Amygdala (tissue), 56 donors: ENCODE data around the gene LOXL3.
"Not testable (repeated sequence)": the region's sequence is repeated elsewhere in the genome, so short reads cannot be mapped to it uniquely, and the experiment has no call there.

Experiments used
- DNase-seq, 56 donors: peaks; one replicate each; lab custom pipeline; 2025; lab: John Stamatoyannopoulos, UW

The LOXL3 gene

DNA sequence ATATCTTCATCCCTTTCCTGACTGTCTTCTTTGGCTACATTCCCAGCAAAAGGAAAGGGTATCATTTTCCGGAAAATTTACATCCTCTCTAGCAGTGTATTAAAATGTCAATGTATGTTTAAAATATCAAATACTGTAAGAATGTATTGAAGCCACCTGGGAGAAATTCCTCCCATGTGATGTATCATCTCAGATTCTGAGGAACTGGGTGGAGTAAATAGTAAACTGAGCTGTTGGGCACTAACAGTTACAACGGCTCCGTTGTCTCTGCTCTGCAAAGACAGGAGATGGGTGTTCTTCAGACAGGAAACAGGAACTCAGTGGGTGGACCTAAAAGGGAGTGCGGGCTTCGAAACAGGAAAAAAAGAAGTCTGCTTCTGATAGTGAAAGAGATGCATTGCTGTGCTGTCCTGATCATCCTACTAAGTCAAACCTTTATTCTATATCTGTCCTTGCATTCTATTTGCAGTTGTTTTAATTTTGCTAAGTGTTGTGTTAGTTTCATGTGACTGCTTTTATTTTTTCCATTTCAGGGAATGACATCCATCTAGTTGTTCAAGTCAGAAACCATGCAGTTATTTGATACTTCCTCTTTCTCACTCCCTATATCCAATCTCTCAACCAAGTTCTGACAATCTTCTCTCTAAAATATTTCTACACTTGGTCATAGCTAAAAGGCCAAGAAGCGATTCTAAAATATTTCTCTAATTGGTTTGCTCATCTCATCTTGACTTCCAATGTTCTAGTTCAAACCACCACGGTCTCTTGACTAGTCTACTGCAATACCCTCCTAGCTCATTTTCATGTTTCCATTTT lies 20.2 kb upstream of the LOXL3 start:
- peak in 3 of 56 donors; percentile 5 to 20 (median 15) for DNase-seq

DNA sequence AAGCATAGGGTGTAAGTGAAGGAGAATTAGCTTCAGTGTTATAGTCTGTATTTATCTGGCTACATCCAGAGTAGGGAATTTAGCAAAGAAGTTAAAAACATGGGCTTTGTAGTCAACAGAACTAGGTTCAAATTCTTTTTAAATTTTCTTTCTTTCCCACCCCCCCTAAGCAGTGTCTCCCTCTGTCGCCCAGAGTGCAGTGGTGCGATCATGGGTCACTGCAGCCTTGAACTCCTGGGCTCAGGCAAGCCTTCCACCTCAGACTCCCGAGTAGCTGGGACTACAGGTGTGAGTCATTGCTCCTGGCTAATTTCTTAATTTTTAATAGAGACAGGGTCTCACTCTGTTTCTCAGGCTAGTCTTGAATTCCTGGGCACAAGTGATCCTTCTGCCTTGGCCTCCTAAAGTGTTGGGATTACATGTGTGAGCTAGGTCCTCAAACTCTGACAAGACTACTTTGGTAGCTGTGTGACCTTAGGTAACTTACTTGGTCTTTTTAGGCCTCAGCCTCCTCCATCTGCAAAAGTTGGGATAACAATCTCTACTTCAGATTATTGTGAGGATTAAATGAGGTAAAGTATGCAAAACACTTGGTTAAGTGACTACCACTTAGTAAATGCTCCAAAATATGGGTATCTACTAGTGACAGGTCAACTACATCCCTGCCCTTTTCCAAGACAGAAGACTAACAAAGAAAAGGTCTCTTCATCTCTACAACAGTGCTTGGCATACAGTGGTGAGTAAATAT lies 18.6 kb upstream of the LOXL3 start:
- no peak for DNase-seq

GRCh38 chr2:74571058-74571457 lies 17.3 kb upstream of the LOXL3 start:
- DNase-seq, result peak in 1 of 56 donors; percentile 10

DNA sequence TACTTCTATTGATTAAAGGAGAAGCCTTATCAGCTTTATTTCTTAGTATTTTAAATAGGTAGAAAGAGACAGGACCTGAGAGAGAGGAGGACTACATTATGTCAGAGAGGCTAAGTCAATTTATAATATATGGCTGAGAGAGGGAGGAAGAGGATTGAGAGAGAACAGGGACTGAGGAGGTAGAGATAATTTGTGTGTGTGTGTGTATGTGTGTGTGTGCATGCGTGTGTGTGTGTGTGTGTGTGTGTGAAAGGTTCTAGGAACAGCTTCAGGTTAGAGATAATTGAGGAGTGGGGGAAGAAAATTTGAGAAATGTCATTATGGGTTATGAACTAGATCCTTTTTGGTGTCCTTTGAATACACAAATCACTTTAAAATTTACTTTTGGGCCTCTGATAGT lies 15.9 kb upstream of the LOXL3 start:
- no peak for DNase-seq

DNA sequence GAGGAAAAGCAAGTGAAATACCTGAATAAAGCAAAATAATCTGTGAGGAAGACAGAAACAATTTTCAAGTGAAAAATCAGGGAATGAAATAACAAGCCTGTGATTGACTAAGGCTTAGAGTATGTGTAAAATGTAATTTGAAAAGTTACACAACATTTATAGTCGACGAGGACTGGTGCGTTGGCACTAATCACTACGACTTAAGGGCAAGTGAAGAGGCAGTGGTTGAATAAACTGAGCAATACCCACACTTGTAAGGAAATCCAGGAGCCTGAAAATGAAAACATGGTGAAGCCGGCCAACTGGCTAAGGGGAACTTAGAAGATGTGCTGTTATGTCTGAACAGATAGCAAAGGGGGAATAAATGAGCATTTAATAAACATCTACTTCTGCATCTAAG lies 14.1 kb upstream of the LOXL3 start:
- no peak for DNase-seq

GRCh38 chr2:74566754-74567085 lies 13.0 kb upstream of the LOXL3 start:
- no peak for DNase-seq

DNA sequence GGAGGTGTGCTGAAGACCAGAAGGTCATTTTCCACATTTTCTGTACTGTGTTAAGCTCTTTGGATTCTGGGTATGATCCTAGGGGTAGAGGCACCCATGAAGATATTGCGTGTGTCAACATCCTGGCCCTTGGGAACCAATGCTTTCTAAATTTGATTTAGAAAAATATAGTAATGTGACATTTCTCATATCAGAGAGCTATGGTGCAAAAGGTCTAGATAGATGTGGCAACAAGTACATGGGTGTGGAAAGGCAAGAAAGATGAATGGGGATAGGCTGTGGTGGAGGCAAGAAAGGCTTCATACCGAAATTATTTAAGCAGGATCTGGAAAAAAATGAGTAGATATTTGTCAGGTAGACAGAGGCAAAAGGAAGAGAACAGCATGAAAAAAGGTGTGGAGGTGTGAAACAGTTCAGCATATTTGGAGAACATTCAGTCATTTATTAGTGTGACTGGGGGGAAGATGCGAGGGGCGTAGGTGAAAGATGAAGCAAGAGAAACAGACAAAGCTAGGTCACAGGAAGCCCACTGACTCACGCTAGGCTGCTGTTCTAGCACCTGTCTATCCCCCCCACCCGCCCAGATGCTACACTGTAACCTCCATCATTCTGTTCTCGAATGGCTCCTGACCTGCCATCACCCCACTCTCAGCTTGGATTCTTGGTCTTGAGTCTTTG lies 12.5 kb upstream of the LOXL3 start:
- no peak for DNase-seq

DNA sequence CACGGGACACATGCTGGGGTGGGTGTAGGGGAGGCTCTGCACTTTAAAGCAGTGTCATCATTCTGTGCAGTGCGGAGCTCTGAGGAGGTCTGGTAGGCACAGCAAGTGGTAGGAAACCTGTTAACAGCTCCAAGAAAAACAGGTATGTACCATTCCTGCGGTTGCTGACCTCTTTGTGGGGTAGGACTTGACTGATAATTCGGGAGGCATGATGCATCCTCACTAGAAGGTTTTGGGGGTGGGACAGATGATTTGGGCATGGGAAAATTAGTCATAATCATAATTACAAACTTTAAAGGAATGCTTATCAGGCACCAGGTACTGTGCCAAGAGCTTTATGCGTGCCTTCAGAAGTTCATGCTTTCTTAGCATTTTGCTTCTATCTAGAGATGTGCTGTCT lies 10.5 kb upstream of the LOXL3 start:
- no peak for DNase-seq

DNA sequence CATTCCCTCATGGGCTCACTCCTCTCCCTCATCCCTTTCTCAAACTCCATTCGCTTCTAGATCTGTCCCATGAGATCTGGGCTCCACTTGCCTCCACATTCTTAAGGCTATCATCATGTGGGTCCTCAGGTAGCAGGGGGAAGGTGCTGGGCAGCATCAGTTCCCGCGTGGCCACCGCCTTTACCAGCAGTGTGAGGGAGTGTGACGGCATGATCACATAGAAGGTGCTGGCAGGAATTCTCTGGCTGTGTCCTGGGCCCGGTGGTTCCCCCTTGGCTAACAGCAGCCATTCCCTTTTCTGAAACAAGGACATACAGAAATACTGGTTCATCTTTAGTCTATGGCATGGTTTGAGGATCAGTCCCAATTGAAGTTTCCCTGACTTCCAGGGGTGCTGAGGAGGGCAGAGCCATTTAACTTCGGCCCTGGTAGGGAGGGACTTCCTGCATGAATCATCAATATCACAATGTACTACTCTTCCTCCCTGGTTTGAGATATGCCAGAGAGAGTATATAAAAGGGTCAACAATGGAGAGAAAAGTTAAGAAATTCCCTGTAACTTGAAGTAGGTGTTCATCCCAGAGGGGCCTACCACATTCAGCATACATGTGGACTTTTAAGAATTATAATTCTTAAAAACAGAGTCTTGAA lies 8.5 kb upstream of the LOXL3 start:
- no peak for DNase-seq

GRCh38 chr2:74561022-74561421 lies 7.3 kb upstream of the LOXL3 start:
- not testable (repeated sequence) for DNase-seq

DNA sequence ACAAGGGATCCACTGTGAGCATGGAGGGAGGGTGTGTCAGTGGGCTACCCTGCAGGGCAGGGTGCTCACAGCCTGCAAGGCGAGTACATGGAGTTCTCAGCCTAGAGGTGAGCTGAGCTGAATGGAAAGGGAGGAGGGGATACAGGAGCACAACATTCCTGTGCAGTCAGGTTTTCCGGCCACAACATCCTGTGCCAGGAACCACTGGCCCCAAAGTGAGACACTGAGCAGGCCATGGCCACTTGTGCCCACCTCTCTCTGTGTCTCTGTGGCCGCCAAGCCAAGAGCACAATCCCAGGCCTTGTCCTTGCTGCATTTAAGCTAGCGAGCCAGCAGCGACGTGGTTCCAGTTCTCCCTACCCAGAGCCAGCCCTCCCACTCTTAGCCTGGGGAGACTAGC lies 6.8 kb upstream of the LOXL3 start:
- DNase-seq, result no peak

- no peak for DNase-seq
These were observed 6.2 kb upstream of the LOXL3 start for GRCh38 chr2:74559912-74560311.

DNA sequence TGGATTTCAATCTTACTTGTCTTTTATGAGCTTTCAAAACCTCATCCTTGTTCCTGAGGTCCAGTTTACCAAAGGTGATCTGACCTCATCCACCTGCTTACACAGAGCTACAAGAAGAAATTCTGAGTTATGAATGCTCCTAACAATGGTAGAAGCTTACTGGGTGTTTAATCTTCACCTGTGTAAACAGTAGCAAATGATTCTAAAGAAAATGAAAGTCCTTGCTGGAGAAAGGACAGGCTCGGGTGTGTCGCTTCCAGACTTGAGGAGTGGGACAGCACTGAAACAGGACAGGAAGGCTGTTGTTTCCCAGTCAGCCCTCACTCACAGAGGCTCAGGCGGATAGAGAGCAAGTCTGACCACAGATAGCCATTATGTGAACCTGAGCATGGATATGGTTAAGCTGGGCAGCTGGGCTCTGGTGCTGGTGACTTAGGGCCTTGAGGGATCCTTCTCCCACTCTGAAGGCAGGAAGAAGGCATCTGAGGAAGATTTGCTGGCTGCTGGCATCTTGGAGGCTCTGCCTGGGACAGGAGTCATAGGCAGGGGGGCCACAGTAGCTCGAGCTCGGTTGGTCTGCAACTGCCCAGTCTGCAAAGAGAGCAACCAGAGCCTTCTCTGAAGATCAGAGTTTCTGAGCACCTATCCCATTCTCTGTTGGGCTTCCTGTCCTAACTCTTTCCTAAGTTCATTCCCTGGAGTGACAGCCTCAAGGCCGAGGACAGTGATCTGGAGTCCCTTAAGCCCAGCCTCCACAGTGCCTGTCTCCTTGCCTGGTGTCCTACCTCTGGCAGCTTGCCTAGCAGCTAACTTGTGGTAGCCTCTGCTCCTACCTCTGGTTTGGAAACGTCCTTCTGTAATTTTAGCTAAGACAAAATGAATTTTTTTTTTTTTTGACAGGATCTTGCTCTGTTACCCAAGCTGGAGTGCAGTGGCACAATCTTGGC lies 4.8 kb upstream of the LOXL3 start:
- DNase-seq, result no peak

- no peak for DNase-seq
These were observed 3.2 kb upstream of the LOXL3 start for GRCh38 chr2:74556831-74557370.

GRCh38 chr2:74556159-74556558 lies 2.4 kb upstream of the LOXL3 start:
- DNase-seq, result no peak

DNA sequence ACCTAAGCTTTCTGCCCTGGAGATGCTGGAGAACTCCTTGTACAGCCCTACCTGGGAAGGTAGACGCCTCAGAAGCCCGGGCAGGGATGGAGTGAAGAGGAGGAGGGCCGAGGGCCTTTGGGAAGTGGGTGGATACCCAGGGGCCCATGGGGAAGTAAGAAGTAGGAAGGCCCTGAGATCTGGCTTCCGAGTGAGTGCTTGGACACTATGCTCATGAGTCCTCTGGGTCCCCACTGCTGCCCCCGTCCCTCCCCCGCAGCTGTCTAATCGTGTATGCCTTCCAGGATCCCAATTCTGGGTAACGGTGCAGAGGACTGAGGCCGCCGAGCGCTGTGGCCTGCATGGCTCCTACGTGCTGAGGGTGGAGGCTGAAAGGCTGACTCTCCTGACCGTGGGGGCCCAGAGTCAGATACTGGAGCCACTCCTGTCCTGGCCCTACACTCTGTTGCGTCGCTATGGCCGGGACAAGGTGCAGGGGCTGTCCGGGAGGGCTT lies 1.9 kb upstream of the LOXL3 start:
- peak in 5 of 56 donors; percentile 6 to 32 (median 13) for DNase-seq

DNA sequence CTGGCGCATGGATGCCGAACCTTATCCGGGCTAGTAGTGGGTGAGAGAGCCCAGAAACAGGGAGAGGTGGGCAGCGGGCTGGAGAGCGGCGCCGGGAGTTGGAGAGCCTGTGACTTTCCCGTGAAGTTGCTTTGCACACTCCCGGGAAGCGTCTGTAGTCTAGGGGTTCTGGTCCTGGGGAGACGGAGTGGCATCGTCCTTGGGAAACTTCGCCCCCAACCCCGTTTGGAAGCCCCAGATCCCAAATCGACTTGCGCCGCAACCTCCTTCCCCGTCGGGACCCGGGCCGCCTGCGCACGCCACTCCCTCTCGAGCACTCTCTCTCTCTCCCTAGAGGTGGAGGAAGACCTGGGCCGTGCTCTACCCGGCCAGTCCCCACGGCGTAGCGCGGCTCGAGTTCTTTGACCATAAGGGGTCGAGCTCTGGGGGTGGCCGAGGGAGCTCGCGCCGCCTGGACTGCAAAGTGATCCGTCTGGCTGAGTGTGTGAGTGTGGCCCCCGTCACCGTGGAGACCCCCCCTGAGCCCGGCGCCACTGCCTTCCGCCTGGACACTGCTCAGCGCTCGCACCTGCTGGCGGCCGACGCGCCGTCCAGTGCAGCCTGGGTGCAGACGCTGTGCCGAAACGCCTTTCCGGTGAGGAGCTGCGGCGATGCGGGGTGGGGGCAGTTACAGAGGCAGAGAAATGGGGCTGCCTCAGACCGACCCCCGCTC lies 1.2 kb upstream of the LOXL3 start:
- peak in 2 of 56 donors; percentile 33 to 50 for DNase-seq

GRCh38 chr2:74552914-74553811 lies 579 bp downstream of the LOXL3 start:
- peak in 11 of 56 donors; percentile 14 to 54 (median 25) for DNase-seq
